ENCODE results near the gene PIP5K1B. TPM values are rescaled to one million over a fixed set of nuclear protein-coding genes. Genes with fewer than 3 reads are reported as not detected.

The PIP5K1B gene
- total and polyA plus RNA-seq, 4 donors: 0.09 to 30.9 (median 0.29) TPM

DNA sequence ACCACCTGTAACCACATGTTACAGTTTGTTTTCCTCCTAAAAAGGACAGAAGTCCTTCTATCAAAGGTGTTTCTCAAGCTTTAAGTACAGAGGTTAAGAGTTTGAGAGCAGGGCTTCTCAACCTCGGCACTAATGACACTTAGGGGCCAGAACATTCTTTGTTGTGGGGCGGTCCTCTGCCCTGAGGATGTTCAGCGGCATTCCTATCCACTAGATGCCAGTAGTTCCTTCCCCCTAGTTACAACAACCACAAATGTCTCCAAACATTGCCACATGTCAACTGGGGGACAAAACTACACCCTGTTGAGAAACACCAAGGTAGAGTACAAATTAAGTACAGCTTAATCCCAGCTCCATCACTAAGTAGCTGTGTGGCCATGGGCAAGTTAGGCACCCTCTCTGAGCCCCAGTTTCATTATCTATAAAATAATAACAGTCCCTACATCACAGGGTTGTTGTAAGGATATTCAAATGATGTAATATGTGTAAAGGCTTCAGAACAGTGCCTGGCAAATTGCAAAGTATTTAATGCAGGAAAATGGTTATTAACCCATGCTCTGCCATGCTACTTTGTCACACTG is 44.6 kb downstream of the PIP5K1B start:
- no peak overlapping the region for H3K9ac ChIP-seq (ENCODE audit: low read depth in 1 of 2, low read length in 2 of 2)
- H3K4me1 ChIP-seq (ENCODE audit: control insufficient read depth in 4 of 4, insufficient read depth in 4 of 4, low read length in 3 of 4): no peaks in the 10 kb centered on the region
- DNase-seq (ENCODE audit: low spot score): no peak
- H3K9me3 ChIP-seq (ENCODE audit: control insufficient read depth in 4 of 4, low read length in 3 of 4): no peaks in the 10 kb centered on the region
- peaks cover 0 to 6% (median 0%) of the 10 kb centered on the region in 4 donors for H3K27me3 ChIP-seq (ENCODE audit: control insufficient read depth in 4 of 4, insufficient read depth in 4 of 4, low read length in 3 of 4)
- H3K36me3 ChIP-seq (ENCODE audit: control insufficient read depth in 4 of 4, insufficient read depth in 3 of 4, low read depth in 1 of 4, low read length in 3 of 4): no peaks in the 10 kb centered on the region
- WGBS: 60% methylated on average over 3 of the region's 3 CpGs
- TF ChIP-seq SP1 (IDR thresholded peaks at IDR 0.05): no peak
- no peak for TF ChIP-seq FOXA1 (IDR thresholded peaks at IDR 0.05)
- no peak for TF ChIP-seq RXRA (IDR thresholded peaks at IDR 0.05)
- no peak for TF ChIP-seq HNF4A (conservative IDR thresholded peaks at IDR 0.05)
- H3K4me3 ChIP-seq (ENCODE audit: low read depth in 1 of 3, low read length in 3 of 3): no peak overlapping the region
- no peak overlapping the region for H3K27ac ChIP-seq (ENCODE audit: low read depth in 1 of 2, low read length in 2 of 2)

DNA sequence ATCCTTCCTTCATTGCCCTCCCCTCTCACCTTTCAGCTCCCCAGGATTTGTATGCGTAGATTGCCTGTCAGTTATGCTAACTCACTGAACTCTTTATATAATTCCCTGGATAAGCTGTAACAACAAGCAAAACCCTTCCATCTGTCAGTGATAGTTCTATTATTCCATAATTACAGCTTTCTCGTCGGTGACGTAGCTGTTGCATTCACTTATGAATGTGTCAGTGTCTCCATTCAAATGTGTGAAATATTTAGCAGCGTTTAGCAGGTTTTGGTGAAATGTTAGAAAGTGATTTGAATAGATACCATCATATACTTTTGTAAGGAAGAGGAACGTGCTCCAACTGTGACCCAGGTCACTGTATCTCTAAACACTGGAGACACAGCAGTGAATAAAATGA is 45.2 kb downstream of the PIP5K1B start:
- Histone ChIP-seq H3K4me1 (ENCODE audit: control insufficient read depth in 4 of 4, insufficient read depth in 4 of 4, low read length in 3 of 4) (no peaks in the 10 kb centered on the region), H3K27ac (ENCODE audit: low read depth in 1 of 2, low read length in 2 of 2) (no peak overlapping the region), H3K4me3 (ENCODE audit: low read depth in 1 of 3, low read length in 3 of 3) (no peak overlapping the region), H3K9me3 (ENCODE audit: control insufficient read depth in 4 of 4, low read length in 3 of 4) (no peaks in the 10 kb centered on the region), H3K27me3 (ENCODE audit: control insufficient read depth in 4 of 4, insufficient read depth in 4 of 4, low read length in 3 of 4) (peaks cover 0 to 6% (median 0%) of the 10 kb centered on the region in 4 donors), H3K36me3 (ENCODE audit: control insufficient read depth in 4 of 4, insufficient read depth in 3 of 4, low read depth in 1 of 4, low read length in 3 of 4) (no peaks in the 10 kb centered on the region), H3K9ac (ENCODE audit: low read depth in 1 of 2, low read length in 2 of 2) (no peak overlapping the region)
- WGBS: 71% methylated on average over 6 of the region's 6 CpGs
- TF ChIP-seq ZBTB33 (IDR thresholded peaks at IDR 0.05) (no peak), HNF4A (conservative IDR thresholded peaks at IDR 0.05) (no peak), YY1 (IDR thresholded peaks at IDR 0.05) (no peak), GABPA (IDR thresholded peaks at IDR 0.05 in 1 of 2, conservative IDR thresholded peaks at IDR 0.05 in 1 of 2) (no peak), NR2F2 (IDR thresholded peaks at IDR 0.05) (no peak), HNF4G (IDR thresholded peaks at IDR 0.05) (no peak), JUND (IDR thresholded peaks at IDR 0.05) (no peak), REST (IDR thresholded peaks at IDR 0.05) (no peak), EGR1 (IDR thresholded peaks at IDR 0.05; ENCODE audit: low read depth in 2 of 2) (no peak), FOXA2 (IDR thresholded peaks at IDR 0.05) (no peak), SP1 (IDR thresholded peaks at IDR 0.05) (no peak), FOXA1 (IDR thresholded peaks at IDR 0.05) (no peak), ATF3 (IDR thresholded peaks at IDR 0.05) (no peak), TAF1 (conservative IDR thresholded peaks at IDR 0.05) (no peak), RAD21 (IDR thresholded peaks at IDR 0.05) (no peak), RXRA (IDR thresholded peaks at IDR 0.05) (no peak)
- TF ChIP-seq, protein P1, sequence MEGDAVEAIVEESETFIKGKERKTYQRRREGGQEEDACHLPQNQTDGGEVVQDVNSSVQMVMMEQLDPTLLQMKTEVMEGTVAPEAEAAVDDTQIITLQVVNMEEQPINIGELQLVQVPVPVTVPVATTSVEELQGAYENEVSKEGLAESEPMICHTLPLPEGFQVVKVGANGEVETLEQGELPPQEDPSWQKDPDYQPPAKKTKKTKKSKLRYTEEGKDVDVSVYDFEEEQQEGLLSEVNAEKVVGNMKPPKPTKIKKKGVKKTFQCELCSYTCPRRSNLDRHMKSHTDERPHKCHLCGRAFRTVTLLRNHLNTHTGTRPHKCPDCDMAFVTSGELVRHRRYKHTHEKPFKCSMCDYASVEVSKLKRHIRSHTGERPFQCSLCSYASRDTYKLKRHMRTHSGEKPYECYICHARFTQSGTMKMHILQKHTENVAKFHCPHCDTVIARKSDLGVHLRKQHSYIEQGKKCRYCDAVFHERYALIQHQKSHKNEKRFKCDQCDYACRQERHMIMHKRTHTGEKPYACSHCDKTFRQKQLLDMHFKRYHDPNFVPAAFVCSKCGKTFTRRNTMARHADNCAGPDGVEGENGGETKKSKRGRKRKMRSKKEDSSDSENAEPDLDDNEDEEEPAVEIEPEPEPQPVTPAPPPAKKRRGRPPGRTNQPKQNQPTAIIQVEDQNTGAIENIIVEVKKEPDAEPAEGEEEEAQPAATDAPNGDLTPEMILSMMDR (IDR thresholded peaks at IDR 0.05; ENCODE audit: low read depth, low read length, missing input control): no peak
- TF ChIP-seq, protein P2, sequence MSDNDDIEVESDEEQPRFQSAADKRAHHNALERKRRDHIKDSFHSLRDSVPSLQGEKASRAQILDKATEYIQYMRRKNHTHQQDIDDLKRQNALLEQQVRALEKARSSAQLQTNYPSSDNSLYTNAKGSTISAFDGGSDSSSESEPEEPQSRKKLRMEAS (IDR thresholded peaks at IDR 0.05): no peak
- no peak for DNase-seq (ENCODE audit: low spot score)
